ENCODE measurements around the gene PVRIG. TPM values are rescaled to one million over a fixed set of nuclear protein-coding genes. Genes with fewer than 3 reads are reported as not detected.
"Not testable (repeated sequence)": the region's sequence is repeated elsewhere in the genome, so short reads cannot be mapped to it uniquely, and the experiment has no call there.

The PVRIG gene
- total RNA-seq, 2 experiments from 2014 or later = 30.1 to 33.2 TPM

DNA sequence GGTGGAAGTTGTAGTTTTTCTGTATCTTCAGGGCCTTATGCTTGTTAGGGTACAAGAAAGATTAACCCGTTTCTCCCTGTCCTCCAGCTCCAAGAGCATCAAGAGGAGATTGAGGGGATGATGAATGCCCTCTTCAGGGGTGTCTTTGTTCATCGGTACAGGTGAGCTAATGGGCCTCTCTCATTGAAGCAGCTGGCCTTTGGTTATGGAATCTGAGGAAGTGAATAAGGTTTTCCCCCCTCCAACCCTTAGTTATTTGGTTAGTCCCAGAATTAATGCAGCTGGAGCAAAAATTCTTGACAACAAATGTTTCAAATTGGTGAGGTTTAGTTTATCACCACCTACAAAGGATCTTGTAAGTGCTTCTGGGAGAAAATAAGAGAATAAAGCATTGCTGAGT, 24.5 kb upstream of the PVRIG start:
- intact Hi-C loops (cut with DNase I, micrococcal nuclease) = loop anchor here in 1 of 2 experiments (2.0 kb wide), 1 partner anchor 16 kb away; no protein-coding TSS in a partner anchor
- no peak overlapping the region for H3K4me3 Mint-ChIP-seq
- no peaks in the 10 kb centered on the region for H3K27me3 ChIP-seq (ENCODE audit: control insufficient read depth in 1 of 2, insufficient read depth in 2 of 2, low read length in 2 of 2)
- H3K4me1 ChIP-seq (ENCODE audit: insufficient read depth, low read length) = peaks cover 2% of the 10 kb centered on the region
- POLR2A ChIA-PET = no interaction called here
- no peaks in the 10 kb centered on the region for H3K9me3 Mint-ChIP-seq
- H3K27ac Mint-ChIP-seq = no peak overlapping the region
- no peak for DNase-seq
- no peaks in the 10 kb centered on the region for H3K36me3 Mint-ChIP-seq (ENCODE audit: low read depth)
- TF ChIP-seq, protein P1, sequence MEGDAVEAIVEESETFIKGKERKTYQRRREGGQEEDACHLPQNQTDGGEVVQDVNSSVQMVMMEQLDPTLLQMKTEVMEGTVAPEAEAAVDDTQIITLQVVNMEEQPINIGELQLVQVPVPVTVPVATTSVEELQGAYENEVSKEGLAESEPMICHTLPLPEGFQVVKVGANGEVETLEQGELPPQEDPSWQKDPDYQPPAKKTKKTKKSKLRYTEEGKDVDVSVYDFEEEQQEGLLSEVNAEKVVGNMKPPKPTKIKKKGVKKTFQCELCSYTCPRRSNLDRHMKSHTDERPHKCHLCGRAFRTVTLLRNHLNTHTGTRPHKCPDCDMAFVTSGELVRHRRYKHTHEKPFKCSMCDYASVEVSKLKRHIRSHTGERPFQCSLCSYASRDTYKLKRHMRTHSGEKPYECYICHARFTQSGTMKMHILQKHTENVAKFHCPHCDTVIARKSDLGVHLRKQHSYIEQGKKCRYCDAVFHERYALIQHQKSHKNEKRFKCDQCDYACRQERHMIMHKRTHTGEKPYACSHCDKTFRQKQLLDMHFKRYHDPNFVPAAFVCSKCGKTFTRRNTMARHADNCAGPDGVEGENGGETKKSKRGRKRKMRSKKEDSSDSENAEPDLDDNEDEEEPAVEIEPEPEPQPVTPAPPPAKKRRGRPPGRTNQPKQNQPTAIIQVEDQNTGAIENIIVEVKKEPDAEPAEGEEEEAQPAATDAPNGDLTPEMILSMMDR (IDR thresholded peaks at IDR 0.05) = no peak
- peaks cover 40% of the 10 kb centered on the region for H3K4me1 Mint-ChIP-seq (ENCODE audit: low read depth)
- CTCF ChIA-PET = interaction anchor here (1.2 kb wide), 1 partner anchor 13 kb away, joined by 3 read pairs; no protein-coding TSS in a partner anchor
- no peaks in the 10 kb centered on the region for H3K36me3 ChIP-seq (ENCODE audit: insufficient read depth, low read length)
- no peaks in the 10 kb centered on the region for H3K27me3 Mint-ChIP-seq
- ATAC-seq (ENCODE audit: poor library complexity) = no peak
- no peaks in the 10 kb centered on the region for H3K9me3 ChIP-seq (ENCODE audit: control insufficient read depth in 1 of 2, insufficient read depth in 1 of 2, low read length in 2 of 2)
- H3K4me3 ChIP-seq (ENCODE audit: low read length) = no peak overlapping the region
- no peak overlapping the region for H3K27ac ChIP-seq (ENCODE audit: low read depth in 1 of 2, low read length in 2 of 2)

GRCh38 chr7:100195901-100196322, 23.8 kb upstream of the PVRIG start:
- peaks cover 34% of the 10 kb centered on the region for H3K4me1 Mint-ChIP-seq (ENCODE audit: low read depth)
- ChIA-PET POLR2A (interaction anchor here (0.6 kb wide), 1 partner anchor 750 kb away, joined by 3 read pairs; no protein-coding TSS in a partner anchor), CTCF (interaction anchor here (1.2 kb wide), 1 partner anchor 13 kb away, joined by 3 read pairs; no protein-coding TSS in a partner anchor)
- not testable (repeated sequence) for H3K27me3 Mint-ChIP-seq; H3K4me1 ChIP-seq (ENCODE audit: insufficient read depth, low read length); H3K36me3 Mint-ChIP-seq (ENCODE audit: low read depth); H3K4me3 Mint-ChIP-seq; H3K27ac Mint-ChIP-seq; H3K27me3 ChIP-seq (ENCODE audit: control insufficient read depth in 1 of 2, insufficient read depth in 2 of 2, low read length in 2 of 2); H3K9me3 Mint-ChIP-seq; DNase-seq; H3K4me3 ChIP-seq (ENCODE audit: low read length); H3K36me3 ChIP-seq (ENCODE audit: insufficient read depth, low read length); H3K27ac ChIP-seq (ENCODE audit: low read depth in 1 of 2, low read length in 2 of 2); H3K9me3 ChIP-seq (ENCODE audit: control insufficient read depth in 1 of 2, insufficient read depth in 1 of 2, low read length in 2 of 2); ATAC-seq (ENCODE audit: poor library complexity)
- intact Hi-C loops (cut with DNase I, micrococcal nuclease) = loop anchor here in 1 of 2 experiments (2.0 kb wide), 1 partner anchor 15 kb away; no protein-coding TSS in a partner anchor

DNA sequence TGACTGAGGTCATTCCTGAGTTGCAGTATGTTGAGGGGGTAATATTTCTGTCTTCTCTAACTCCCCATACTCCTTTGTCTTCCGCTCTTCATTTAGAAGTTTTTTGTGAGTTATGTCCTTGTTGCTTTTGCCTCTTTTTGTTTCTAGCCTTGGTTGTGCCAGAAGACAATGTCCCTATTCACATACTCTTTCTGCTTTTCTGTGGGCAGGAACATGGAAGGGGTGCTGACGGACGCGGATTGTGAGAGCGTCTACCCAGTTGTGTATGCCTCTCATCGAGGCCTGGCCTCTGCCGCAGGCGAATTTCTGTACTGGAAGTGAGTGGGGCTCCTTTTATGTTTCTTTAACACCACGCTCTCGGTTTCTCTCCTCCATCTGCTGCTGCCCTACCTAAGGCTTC, 21.5 kb upstream of the PVRIG start:
- H3K27ac Mint-ChIP-seq = no peak overlapping the region
- Histone ChIP-seq H3K4me3 (ENCODE audit: low read length) (no peak overlapping the region), H3K27me3 (ENCODE audit: control insufficient read depth in 1 of 2, insufficient read depth in 2 of 2, low read length in 2 of 2) (no peaks in the 10 kb centered on the region), H3K4me1 (ENCODE audit: insufficient read depth, low read length) (peaks cover 2% of the 10 kb centered on the region), H3K27ac (ENCODE audit: low read depth in 1 of 2, low read length in 2 of 2) (no peak overlapping the region), H3K9me3 (ENCODE audit: control insufficient read depth in 1 of 2, insufficient read depth in 1 of 2, low read length in 2 of 2) (no peaks in the 10 kb centered on the region), H3K36me3 (ENCODE audit: insufficient read depth, low read length) (no peaks in the 10 kb centered on the region)
- no peaks in the 10 kb centered on the region for H3K36me3 Mint-ChIP-seq (ENCODE audit: low read depth)
- TF ChIP-seq, protein P1 (IDR thresholded peaks at IDR 0.05) = no peak
- H3K4me1 Mint-ChIP-seq (ENCODE audit: low read depth) = peaks cover 13% of the 10 kb centered on the region
- DNase-seq (no peak), ATAC-seq (ENCODE audit: poor library complexity) (no peak)
- no peaks in the 10 kb centered on the region for H3K9me3 Mint-ChIP-seq
- POLR2A ChIA-PET = no interaction called here
- intact Hi-C loops (cut with DNase I, micrococcal nuclease) = no loop called here
- CTCF ChIA-PET = interaction anchor here (1.2 kb wide), 1 partner anchor 10 kb away, joined by 5 read pairs; no protein-coding TSS in a partner anchor
- no peaks in the 10 kb centered on the region for H3K27me3 Mint-ChIP-seq
- H3K4me3 Mint-ChIP-seq = no peak overlapping the region

GRCh38 chr7:100200693-100201092, 19.1 kb upstream of the PVRIG start:
- no peaks in the 10 kb centered on the region for H3K27me3 Mint-ChIP-seq
- CTCF ChIA-PET = no interaction called here
- no peak overlapping the region for H3K4me3 Mint-ChIP-seq
- no peaks in the 10 kb centered on the region for H3K4me1 ChIP-seq (ENCODE audit: insufficient read depth, low read length)
- DNase-seq (no peak), ATAC-seq (ENCODE audit: poor library complexity) (no peak)
- no peaks in the 10 kb centered on the region for H3K9me3 ChIP-seq (ENCODE audit: control insufficient read depth in 1 of 2, insufficient read depth in 1 of 2, low read length in 2 of 2)
- H3K27me3 ChIP-seq (ENCODE audit: control insufficient read depth in 1 of 2, insufficient read depth in 2 of 2, low read length in 2 of 2) = no peaks in the 10 kb centered on the region
- no peak overlapping the region for H3K4me3 ChIP-seq (ENCODE audit: low read length)
- no peaks in the 10 kb centered on the region for H3K36me3 Mint-ChIP-seq (ENCODE audit: low read depth)
- TF ChIP-seq, protein P1 (IDR thresholded peaks at IDR 0.05) = no peak
- no peak overlapping the region for H3K27ac Mint-ChIP-seq
- H3K4me1 Mint-ChIP-seq (ENCODE audit: low read depth) = no peaks in the 10 kb centered on the region
- no peak overlapping the region for H3K27ac ChIP-seq (ENCODE audit: low read depth in 1 of 2, low read length in 2 of 2)
- intact Hi-C loops (cut with DNase I, micrococcal nuclease) = no loop called here
- no peaks in the 10 kb centered on the region for H3K36me3 ChIP-seq (ENCODE audit: insufficient read depth, low read length)
- H3K9me3 Mint-ChIP-seq = no peaks in the 10 kb centered on the region
- POLR2A ChIA-PET = no interaction called here
